LNCaP clone FGC (cell line): ENCODE data around the gene SNX6.
"Not testable (repeated sequence)": the region's sequence is repeated elsewhere in the genome, so short reads cannot be mapped to it uniquely, and the experiment has no call there.

Source experiments
- DNase-seq: peaks from one replicate; pipeline ENCODE4 v3.0.0-alpha.2; 2011; ENCODE audit warnings: low read depth
- H3K4me3 ChIP-seq: 2 replicates; pipeline ENCODE4 v1.5.1; 2011; ENCODE audit warnings: mild to moderate bottlenecking, low read depth, low read length, control low read depth
- TF ChIP-seq, protein P1 (sequence below): IDR thresholded peaks from 2 replicates; pipeline ENCODE4 v1.5.1; 2012; ENCODE audit warnings: mild to moderate bottlenecking; ENCODE audit not compliant: control insufficient read depth, insufficient read depth; ENCODE audit errors: extremely low read depth

The SNX6 gene

DNA sequence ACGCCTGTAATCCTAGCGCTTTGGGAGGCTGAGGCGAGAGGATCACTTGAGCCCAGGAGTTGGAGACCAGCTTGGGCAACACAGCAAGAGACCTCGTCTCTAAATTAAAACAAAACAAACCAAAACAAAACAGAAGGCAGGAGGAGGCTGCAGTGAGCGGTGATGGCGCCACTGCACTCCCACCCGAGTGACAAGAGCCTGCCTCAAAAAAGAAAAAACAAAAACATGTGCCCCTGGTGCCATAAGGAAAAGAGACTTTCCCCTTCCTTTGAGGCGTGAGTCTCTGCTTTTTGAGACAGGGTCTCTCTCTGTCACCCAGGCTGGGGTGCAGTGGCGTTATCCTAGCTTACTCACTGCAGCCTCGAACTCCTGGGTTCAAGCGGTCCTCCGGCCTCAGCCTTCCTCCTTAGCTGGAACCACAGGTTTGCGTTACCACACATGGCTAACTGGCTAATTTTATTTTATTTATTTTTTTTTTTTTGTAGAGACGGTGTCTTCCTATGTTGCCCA lies 81.4 kb downstream of the SNX6 start:
- DNase-seq: no peak
- no peak overlapping the region for H3K4me3 ChIP-seq
- TF ChIP-seq, protein P1, sequence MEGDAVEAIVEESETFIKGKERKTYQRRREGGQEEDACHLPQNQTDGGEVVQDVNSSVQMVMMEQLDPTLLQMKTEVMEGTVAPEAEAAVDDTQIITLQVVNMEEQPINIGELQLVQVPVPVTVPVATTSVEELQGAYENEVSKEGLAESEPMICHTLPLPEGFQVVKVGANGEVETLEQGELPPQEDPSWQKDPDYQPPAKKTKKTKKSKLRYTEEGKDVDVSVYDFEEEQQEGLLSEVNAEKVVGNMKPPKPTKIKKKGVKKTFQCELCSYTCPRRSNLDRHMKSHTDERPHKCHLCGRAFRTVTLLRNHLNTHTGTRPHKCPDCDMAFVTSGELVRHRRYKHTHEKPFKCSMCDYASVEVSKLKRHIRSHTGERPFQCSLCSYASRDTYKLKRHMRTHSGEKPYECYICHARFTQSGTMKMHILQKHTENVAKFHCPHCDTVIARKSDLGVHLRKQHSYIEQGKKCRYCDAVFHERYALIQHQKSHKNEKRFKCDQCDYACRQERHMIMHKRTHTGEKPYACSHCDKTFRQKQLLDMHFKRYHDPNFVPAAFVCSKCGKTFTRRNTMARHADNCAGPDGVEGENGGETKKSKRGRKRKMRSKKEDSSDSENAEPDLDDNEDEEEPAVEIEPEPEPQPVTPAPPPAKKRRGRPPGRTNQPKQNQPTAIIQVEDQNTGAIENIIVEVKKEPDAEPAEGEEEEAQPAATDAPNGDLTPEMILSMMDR: no peak

DNA sequence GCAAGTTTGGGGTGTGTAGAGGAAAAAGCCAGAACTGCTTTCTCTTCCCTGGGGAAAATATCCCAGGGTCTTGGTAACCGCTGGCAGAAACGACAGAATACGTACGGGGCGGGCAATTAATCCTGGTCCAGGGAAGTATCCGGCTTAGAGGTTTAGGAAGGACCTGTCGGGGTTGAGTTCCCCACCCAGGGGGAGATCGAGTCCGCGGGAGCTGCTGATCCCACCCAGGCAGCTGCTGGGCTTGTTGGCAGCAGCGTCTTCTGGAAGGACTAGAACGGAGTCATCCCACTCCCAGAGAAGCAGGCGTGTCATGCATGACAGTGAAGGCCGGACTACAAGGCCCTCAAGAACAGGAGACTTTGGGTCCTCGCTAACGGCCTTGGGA lies 82.8 kb downstream of the SNX6 start:
- not testable (repeated sequence) for DNase-seq

DNA sequence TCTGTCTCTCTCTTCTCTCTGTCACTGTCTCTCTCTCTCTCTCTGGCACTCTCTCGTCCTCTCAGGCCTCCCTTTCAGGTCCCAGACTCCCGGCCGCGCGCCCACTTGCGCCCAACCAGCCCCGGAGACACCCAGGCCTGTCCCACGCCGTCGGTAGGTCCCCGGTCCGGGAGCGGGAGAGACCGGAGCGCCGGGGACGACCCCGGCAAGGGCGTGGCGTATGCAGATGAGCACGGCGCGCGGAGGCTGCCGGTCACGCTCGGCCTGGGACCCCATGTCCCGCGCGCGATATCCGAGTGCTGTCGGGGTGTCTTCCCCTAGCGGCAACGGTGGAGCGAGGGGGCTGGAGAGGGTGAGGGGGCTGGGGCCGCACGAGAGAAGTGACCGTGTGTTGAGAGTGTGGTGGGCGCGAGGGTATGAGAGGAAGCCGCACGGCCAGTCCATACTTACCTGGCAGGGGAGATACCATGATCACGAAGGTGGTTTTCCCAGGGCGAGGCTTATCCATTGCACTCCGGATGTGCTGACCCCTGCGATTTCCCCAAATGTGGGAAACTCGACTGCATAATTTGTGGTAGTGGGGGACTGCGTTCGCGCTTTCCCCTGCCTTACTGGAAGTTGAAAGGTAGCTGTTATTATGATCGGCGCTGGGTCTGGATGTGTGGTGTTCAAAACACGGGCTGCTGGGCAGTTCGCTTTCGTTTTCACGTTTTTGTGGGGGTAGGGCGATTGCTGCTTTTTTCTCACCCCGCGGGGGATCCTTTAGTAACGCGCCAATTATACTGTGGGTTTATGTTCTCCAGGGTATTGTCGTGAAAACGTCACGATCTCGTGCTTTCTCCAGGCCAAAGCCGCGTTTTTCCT lies 83.4 kb downstream of the SNX6 start:
- DNase-seq, H3K4me3 ChIP-seq: not testable (repeated sequence)

More for the DNA sequence above, 82.8 kb downstream of the SNX6 start:
- not testable (repeated sequence) for H3K4me3 ChIP-seq

DNA sequence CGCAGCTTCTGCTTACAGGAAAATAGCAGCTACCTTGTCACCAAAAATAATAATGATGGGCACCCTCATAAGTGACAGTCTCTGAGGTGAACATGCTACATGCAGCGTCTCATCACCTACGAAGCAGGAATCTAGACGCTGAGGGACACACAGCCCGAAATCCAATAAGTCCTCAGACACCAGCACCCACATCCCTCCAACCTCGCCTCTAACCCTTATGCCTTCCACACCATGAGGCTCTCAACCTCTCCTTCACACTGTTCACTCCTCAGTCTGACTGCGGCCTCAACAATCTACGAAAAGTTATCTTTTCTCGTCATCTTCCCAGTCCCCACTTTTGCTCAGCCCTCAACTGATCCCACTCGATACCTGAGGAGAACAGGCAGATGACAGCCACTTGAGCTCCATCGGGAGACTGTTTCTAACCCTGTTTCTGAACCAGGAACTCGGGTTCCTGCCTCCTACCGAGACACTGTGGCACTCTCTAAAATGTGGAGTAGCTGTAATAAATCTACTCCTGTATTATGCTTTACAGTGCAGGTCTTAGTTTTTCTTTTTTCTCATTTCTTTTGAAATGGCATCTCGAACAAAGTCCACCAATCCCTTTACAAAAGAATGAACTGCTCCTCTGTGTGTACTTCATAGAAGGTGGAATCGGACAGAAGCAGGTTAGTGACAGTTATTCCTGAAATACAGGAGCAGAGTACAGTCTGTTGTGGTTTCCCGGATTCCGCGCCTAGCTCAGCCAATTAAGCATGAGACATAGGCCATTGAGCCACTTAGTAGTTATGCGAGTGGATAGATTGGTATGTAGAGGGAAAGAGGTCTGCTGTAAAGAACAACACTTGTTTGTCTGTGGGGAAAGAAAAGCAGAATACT lies 89.5 kb downstream of the SNX6 start:
- not testable (repeated sequence) for DNase-seq
- H3K4me3 ChIP-seq: peak overlapping the region; percentile 88

DNA sequence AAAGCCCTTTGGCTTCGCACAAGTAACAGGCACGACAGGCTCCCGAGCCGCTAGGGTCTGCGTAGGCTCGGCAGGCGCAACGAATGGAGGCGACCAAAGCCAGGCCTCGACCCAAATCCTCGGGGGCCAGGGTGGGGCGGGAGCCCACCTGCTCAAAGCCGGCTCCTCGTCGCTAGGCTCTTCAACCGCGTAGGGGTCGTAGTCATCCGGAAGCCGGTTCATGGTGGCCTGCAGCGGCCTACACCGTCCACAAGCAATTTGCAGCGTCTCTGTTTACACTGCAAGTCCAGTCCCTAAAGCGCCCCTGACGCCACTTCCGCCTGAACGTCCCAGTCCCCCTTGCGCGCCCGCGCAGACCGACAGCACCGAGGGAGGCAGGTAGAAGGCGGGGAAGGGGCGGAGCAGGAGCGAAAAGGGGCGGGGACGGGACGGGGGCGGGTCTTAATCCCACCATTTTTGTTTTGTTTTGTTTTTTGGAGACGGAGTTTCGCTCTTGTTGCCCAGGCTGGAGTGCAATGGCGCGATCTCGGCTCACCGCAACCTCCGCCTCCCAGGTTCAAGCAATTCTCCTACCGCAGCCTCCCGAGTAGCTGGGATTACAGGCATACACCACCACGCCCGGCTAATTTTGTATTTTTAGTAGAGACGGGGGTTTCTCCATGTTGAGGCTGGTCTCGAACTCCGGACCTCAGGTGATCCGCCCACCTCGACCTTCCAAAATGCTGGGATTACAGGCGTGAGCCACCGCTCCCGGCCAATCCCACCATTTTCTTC lies 90.4 kb downstream of the SNX6 start, which contains the start of gene EAPP:
Gene EAPP (minus strand): TSS at position 295 of the 774 bp plus-strand sequence. CDS start 73 bp downstream, at position 222.
- DNase-seq: peak; percentile 95
- H3K4me3 ChIP-seq: peak within 1 kb of the TSS; percentile 88
- TF ChIP-seq, protein P1: no peak

DNA sequence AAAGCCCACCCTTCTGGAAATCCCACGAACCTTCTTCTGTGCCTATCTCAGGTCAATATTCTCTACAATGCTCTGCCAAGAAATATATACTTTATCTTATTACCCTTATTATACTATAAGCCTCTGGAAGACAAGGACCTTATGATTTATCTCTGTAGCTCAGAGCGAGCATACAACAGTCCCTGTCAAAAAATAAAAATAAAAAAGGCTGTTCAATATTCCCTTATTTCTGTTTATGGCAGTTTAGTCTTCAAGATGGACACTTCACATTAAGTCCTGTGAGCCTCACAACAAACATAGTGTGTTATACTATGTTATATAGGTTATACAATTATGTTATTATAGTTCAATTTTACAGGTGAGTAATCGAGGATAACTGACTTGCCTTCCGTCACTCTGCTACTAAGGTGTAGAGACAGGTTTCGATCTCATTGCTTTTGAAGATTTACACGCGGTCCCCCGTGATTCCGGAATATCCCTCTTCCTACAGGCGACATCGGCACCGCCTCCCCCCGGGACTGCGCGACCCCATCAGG lies 91.0 kb downstream of the SNX6 start:
- peak overlapping the region; percentile 88 for H3K4me3 ChIP-seq
- TF ChIP-seq, protein P1: no peak
- DNase-seq: no peak

DNA sequence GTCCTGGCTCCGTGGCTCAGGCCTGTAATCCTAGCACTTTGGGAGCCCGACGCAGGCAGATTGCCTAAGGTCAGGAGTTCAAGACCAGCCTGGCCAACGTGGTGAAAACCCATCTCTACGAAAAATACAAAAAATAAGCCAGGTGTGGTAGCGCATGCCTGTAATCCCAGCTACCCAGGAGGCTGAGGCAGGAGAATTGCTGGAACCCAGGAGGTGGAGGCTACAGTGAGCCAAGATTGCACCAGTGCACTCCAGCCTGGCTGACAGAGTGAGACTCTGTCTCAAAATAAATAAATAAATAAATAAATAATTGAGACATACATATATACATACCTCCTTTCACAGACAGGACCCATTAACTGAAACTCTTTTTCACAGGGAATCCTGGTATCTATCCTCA lies 91.9 kb downstream of the SNX6 start:
- not testable (repeated sequence) for DNase-seq
- H3K4me3 ChIP-seq: peak overlapping the region; percentile 88

DNA sequence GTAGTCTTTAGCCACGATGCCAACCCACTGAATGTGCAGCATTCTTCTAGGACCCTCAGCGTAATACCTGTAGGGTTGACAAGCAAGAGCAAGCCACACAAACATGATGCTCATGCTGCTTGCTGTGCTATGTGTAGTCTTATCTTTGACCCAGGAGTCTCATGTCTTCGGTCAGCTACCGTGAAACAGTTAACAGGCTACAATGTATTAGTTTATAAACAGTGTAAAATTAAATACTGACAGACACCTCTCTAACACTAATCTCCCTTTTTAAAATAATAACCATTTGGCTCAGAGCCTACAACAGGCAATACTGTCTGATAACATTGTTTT lies 92.3 kb downstream of the SNX6 start:
- TF ChIP-seq, protein P1: no peak
- no peak overlapping the region for H3K4me3 ChIP-seq
- no peak for DNase-seq
